ENCODE data around the gene DXO. TPM values are rescaled to one million over a fixed set of nuclear protein-coding genes. Genes with fewer than 3 reads are reported as not detected.

Gene DXO
- total RNA-seq, 1 experiment from 2014 or later = 38.1 TPM

GRCh38 chr6:31970604-31971271 lies 1.2 kb downstream of the DXO start:
- BruUV-seq (replicated peaks) = no TSS peak
- Histone ChIP-seq H3K4me3 (ENCODE audit: low read depth in 2 of 2, low read length in 2 of 2) (peak overlapping the region; percentile 85 to 94), H3K9me3 (ENCODE audit: control insufficient read depth, insufficient read depth, low read depth, low read length) (no peaks in the 10 kb centered on the region), H3K27ac (ENCODE audit: low read length) (peak overlapping the region; percentile 94), H3K36me3 (ENCODE audit: control insufficient read depth, insufficient read depth, low read length) (peaks cover 5% of the 10 kb centered on the region; the same call in 1 of the 2 replicates), H3K27me3 (ENCODE audit: control insufficient read depth, insufficient read depth, low read length) (no peaks in the 10 kb centered on the region), H3K4me1 (ENCODE audit: control insufficient read depth, insufficient read depth, low read length) (peaks cover 12% of the 10 kb centered on the region; the same call in 1 of the 2 replicates)
- DNase-seq (ENCODE audit: low read depth, low spot score) = no peak
- peak; percentile 15 for ATAC-seq
- intact Hi-C loops (cut with micrococcal nuclease; ENCODE audit: unreplicated experiment) (no loop called here), in situ Hi-C loops (cut with HindIII; ENCODE audit: low pct_unique_long_range_greater_than_20kb, low sequenced_read_pairs) (no loop called here)
- POLR2A ChIA-PET = interaction anchor here (0.5 to 0.6 kb wide), 2 partner anchors 1202 to 1342 kb away, joined by 10 to 19 read pairs; no protein-coding TSS in a partner anchor
- CTCF ChIA-PET = interaction anchor here (0.8 kb wide), 1 partner anchor 73 kb away, joined by 3 read pairs; no protein-coding TSS in a partner anchor
- peak; percentile 58 for TF ChIP-seq POLR2AphosphoS5 (IDR thresholded peaks at IDR 0.05; ENCODE audit: low read depth, low read length)
- TF ChIP-seq, protein P1, sequence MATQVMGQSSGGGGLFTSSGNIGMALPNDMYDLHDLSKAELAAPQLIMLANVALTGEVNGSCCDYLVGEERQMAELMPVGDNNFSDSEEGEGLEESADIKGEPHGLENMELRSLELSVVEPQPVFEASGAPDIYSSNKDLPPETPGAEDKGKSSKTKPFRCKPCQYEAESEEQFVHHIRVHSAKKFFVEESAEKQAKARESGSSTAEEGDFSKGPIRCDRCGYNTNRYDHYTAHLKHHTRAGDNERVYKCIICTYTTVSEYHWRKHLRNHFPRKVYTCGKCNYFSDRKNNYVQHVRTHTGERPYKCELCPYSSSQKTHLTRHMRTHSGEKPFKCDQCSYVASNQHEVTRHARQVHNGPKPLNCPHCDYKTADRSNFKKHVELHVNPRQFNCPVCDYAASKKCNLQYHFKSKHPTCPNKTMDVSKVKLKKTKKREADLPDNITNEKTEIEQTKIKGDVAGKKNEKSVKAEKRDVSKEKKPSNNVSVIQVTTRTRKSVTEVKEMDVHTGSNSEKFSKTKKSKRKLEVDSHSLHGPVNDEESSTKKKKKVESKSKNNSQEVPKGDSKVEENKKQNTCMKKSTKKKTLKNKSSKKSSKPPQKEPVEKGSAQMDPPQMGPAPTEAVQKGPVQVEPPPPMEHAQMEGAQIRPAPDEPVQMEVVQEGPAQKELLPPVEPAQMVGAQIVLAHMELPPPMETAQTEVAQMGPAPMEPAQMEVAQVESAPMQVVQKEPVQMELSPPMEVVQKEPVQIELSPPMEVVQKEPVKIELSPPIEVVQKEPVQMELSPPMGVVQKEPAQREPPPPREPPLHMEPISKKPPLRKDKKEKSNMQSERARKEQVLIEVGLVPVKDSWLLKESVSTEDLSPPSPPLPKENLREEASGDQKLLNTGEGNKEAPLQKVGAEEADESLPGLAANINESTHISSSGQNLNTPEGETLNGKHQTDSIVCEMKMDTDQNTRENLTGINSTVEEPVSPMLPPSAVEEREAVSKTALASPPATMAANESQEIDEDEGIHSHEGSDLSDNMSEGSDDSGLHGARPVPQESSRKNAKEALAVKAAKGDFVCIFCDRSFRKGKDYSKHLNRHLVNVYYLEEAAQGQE (IDR thresholded peaks at IDR 0.05; ENCODE audit: insufficient read depth in 1 of 2, low read depth in 2 of 2, low read length in 1 of 2) = no peak

DNA sequence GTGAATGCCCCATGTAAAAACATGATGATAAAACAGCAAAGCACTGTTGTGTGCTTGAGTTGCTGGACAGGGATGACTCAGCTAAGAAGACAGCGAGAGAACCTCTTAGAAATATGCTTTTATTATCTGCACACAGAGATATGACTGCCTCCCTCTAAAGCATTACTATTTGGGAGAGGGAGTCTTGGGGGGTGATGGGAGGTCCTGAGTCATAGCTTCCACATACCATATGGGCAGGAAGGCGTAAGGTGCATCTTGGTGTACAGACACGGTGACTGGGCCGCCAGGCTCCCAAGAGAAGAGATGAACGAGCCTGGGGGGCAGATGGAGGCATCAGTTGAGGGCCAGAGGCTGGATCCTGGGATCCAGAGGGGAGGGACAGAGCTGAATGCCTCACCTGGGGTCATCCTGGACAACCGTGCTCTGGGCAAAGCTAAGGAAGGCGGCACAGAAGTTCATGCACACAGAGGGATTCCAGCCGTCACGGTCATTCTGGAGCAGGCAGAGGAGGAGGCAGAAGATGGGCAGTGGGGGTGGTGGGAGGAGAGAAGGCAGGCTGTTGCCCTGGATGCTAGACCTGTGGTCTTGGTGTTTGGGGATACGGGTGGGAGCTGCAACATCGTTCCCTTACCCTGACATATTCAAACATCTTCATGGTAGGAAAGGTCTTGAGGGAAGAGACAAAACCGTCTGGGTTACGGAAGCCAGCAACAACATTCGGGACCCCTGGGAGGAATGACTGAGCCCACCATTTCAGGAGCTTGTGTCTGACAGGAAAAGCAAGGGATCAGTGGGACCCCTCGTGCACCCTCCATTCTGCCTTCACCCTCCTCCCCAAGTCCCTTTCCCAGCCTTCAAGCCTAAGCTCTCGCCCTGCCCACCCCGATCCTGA lies 2.0 kb downstream of the DXO start:
- Histone ChIP-seq H3K9me3 (ENCODE audit: control insufficient read depth, insufficient read depth, low read depth, low read length) (no peaks in the 10 kb centered on the region), H3K27ac (ENCODE audit: low read length) (peak overlapping the region; percentile 94), H3K36me3 (ENCODE audit: control insufficient read depth, insufficient read depth, low read length) (peaks cover 5% of the 10 kb centered on the region; the same call in 1 of the 2 replicates), H3K27me3 (ENCODE audit: control insufficient read depth, insufficient read depth, low read length) (no peaks in the 10 kb centered on the region), H3K4me3 (ENCODE audit: low read depth in 2 of 2, low read length in 2 of 2) (peak overlapping the region; percentile 85 to 94), H3K4me1 (ENCODE audit: control insufficient read depth, insufficient read depth, low read length) (peaks cover 12% of the 10 kb centered on the region; the same call in 1 of the 2 replicates)
- BruUV-seq (replicated peaks) = no TSS peak
- in situ Hi-C loops (cut with HindIII; ENCODE audit: low pct_unique_long_range_greater_than_20kb, low sequenced_read_pairs) (no loop called here), intact Hi-C loops (cut with micrococcal nuclease; ENCODE audit: unreplicated experiment) (no loop called here)
- POLR2A ChIA-PET = interaction anchor here (0.5 to 0.6 kb wide), 2 partner anchors 1203 to 1343 kb away, joined by 10 to 19 read pairs; no protein-coding TSS in a partner anchor
- CTCF ChIA-PET = interaction anchor here (0.8 kb wide), 1 partner anchor 72 kb away, joined by 3 read pairs; no protein-coding TSS in a partner anchor
- DNase-seq (ENCODE audit: low read depth, low spot score) (no peak), ATAC-seq (no peak)
- TF ChIP-seq SIN3A (IDR thresholded peaks at IDR 0.05; ENCODE audit: borderline replicate concordance, insufficient read depth, low read depth, low read length) (no peak), POLR2AphosphoS5 (IDR thresholded peaks at IDR 0.05; ENCODE audit: low read depth, low read length) (no peak), TCF7L2 (IDR thresholded peaks at IDR 0.05; ENCODE audit: low read depth, low read length) (no peak)
- TF ChIP-seq, protein P1 (IDR thresholded peaks at IDR 0.05; ENCODE audit: insufficient read depth in 1 of 2, low read depth in 2 of 2, low read length in 1 of 2) = no peak
- TF ChIP-seq, protein P2, sequence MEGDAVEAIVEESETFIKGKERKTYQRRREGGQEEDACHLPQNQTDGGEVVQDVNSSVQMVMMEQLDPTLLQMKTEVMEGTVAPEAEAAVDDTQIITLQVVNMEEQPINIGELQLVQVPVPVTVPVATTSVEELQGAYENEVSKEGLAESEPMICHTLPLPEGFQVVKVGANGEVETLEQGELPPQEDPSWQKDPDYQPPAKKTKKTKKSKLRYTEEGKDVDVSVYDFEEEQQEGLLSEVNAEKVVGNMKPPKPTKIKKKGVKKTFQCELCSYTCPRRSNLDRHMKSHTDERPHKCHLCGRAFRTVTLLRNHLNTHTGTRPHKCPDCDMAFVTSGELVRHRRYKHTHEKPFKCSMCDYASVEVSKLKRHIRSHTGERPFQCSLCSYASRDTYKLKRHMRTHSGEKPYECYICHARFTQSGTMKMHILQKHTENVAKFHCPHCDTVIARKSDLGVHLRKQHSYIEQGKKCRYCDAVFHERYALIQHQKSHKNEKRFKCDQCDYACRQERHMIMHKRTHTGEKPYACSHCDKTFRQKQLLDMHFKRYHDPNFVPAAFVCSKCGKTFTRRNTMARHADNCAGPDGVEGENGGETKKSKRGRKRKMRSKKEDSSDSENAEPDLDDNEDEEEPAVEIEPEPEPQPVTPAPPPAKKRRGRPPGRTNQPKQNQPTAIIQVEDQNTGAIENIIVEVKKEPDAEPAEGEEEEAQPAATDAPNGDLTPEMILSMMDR (IDR thresholded peaks at IDR 0.05) = no peak
